IPS-11a (cell line): ENCODE data around the gene KDR.

Experiments
- H3K4me3 ChIP-seq: one replicate; pipeline ENCODE4 v1.5.1; 2013; ENCODE audit warnings: low read depth, low read length, control low read depth

Gene KDR

DNA sequence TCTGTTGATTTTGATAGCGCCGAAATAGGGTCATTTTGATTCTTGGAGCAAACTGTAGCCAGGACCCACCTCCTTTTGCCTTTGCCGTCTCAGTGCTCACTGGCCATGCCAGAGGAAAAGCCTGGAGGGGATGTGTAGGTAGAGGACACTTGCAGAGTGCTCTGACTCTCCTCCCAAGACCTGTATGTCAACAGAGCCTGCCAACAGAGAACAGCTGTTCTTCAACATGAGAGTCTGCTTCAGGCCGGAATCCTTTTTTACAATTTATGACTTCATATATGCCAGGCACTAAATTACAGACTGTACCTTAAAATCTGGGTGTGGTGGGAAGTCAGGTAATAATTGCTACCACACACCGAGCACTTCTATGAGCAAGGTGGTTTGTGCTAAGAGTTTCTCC, 94.2 kb downstream of the KDR start:
- H3K4me3 ChIP-seq, result no peak overlapping the region

DNA sequence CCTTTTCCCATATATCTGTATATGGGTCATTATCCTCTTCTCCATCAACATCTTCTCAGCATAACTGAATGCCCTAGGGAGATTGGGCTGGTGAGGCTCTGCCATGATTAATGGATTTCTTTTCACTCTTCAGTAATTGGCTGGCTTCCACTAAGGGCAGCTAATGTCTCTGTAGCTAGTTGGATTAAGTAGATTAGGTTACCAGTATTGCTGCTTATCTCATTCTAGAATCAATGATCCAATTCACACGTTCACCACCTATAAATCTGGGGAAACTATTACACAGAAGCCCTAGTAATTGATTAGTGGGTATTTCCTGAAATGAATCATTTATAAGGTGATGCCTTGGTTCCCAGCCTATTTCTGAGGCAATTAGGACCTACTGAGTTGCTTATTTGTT, 94.8 kb downstream of the KDR start:
- H3K4me3 ChIP-seq, result no peak overlapping the region

DNA sequence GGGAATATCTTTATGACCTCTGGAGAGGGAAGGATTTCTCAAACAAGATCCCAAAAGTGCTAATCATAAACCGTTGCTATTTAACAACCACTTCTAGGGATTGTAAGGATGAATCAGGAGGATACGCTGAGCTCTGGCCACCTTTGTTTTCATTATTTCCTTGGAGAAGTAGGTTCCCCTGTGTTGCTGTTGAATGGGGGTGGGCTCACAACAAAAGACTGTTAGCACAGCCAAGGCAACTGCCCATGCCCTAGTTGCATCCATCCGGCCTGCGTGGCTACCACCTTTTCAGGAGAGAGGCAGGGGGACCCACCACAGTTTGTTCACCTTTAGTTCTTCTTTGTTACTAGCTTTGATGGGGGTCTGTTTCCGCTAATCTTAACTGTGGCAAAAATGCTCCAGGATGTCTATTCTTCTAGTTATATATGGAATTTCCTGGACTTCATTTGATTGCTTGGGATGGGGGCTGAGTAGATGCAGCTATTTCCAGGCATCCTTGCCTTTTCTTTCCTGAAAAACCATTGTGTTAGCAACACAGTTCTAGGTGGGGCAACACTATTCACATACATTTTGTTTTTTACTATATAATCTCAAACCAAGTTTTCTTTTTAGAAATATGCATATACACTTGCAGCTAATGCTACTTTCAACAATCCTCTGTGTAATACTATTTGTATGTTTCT, 95.4 kb downstream of the KDR start:
- no peak overlapping the region for H3K4me3 ChIP-seq

DNA sequence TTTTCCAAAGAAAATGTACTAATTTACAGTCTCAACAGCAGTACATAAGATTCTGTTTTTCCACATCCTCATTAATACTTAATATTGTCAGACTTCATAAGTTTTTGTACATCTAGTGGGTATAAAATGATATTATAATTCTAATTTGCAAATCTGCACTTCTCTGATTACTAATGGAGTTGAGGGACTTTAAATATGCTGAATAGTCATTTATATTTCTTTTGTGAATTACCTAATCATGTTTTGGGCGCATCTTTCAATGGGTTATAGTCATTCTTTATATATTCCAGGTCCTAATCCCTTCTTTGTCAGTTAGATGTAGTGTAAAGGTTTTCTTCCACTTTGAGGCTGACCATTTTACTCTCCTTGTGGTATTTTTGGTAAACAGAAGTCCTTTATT, 96.1 kb downstream of the KDR start:
- no peak overlapping the region for H3K4me3 ChIP-seq
